HG03565 (cell line): ENCODE measurements around the gene FHIT.
"Not testable (repeated sequence)": the region's sequence is repeated elsewhere in the genome, so short reads cannot be mapped to it uniquely, and the experiment has no call there.

Source experiments
- ATAC-seq: cut with Tn5 transposase; IDR thresholded peaks from one replicate; pipeline ENCODE4 v1.9.1; 2021; ENCODE audit warnings: mild to moderate bottlenecking, moderate library complexity; ENCODE audit not compliant: unreplicated experiment

The FHIT gene

GRCh38 chr3:61227799-61228198 is 23.5 kb downstream of the FHIT start:
- ATAC-seq = no peak

DNA sequence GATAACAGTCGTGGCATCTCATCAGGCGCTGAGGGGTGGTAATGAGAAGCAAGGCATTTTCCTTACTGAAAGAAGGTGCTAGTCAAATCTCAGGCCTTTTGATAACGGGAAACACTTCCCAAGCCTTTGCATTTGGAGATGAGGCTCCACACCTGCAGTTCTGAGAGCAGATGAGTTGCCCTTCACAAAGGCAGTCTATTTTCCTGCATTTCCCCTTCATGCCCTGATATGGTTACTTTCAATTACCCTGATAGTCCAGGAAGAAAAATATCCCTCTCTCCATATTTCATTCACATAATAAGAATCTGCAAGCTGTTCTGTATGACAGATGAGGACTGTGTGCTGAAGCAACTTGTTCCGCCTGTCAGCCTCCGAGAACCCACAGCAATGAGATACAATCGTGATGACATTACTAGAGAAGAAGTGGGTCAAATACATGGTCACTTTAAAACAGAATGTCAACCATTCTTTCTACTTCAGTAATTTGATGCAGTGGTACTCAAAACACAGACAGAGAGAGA is 25.0 kb downstream of the FHIT start:
- no peak for ATAC-seq

GRCh38 chr3:61224823-61225222 is 26.4 kb downstream of the FHIT start:
- no peak for ATAC-seq

GRCh38 chr3:61223451-61223850 is 27.8 kb downstream of the FHIT start:
- no peak for ATAC-seq

DNA sequence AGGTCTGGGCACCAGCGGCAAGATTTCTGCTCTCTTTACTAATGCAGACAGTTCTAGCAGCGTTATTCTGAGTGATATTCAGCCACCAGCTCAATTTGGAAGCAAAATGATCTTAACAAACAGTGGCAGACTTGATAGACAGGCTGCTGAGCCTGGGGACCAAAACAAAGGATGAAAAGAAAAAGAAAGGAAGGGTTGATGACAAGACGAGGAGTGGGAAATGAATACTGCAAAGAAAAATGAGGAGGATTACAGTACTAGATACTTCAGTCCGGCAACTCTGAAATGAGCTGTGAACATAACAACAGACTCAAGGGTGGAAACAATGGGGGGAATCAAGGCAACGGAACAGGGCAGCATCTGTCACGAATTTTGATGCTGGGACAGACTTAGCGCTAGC is 28.8 kb downstream of the FHIT start:
- no peak for ATAC-seq

- ATAC-seq = no peak
Measured at GRCh38 chr3:61221759-61222362, 29.4 kb downstream of the FHIT start.

DNA sequence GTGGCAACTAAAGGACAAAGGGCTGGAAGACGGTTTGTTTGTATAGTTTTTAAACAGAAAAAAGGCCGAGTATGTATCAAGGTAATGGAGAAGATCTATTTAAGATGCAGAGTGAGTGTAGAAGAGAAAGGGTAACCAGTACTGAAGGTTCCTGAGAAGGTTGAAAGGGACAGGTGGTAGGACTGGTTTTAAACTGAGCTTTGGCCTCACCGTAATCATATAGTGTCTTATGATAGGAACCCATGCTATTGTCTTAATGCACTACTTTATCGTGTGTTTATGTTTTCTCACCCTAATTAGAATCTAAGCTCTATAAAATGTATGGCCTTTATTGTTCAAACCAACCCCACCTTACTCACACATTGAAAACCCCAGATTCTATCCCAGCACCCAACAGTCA is 32.7 kb downstream of the FHIT start:
- ATAC-seq = no peak

- ATAC-seq = not testable (repeated sequence)
Measured at GRCh38 chr3:61216171-61216570, 35.1 kb downstream of the FHIT start.

GRCh38 chr3:61202086-61202485 is 49.2 kb downstream of the FHIT start:
- ATAC-seq = no peak

GRCh38 chr3:61201071-61201470 is 50.2 kb downstream of the FHIT start:
- no peak for ATAC-seq

DNA sequence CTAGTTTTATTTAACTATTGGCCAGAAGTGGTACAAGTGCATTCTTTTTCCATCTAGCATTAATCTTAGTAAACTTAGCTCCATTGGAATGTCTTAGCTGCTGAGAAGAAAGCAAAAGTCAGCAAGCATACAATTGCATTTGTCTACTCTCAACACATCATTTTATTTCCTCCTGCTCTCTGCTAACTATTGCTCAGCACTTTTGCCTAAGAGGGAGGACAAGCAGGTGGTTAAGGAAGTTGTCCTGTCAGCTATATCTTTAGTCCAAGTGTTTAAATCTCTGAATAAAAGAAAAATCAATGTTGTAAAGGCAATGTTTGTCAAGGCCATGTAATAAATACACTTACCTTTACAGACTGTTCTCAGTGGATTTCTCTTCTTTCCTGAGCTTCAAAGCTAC is 51.0 kb downstream of the FHIT start:
- ATAC-seq = no peak

- ATAC-seq = no peak
Measured at GRCh38 chr3:61199843-61200242, 51.4 kb downstream of the FHIT start.

DNA sequence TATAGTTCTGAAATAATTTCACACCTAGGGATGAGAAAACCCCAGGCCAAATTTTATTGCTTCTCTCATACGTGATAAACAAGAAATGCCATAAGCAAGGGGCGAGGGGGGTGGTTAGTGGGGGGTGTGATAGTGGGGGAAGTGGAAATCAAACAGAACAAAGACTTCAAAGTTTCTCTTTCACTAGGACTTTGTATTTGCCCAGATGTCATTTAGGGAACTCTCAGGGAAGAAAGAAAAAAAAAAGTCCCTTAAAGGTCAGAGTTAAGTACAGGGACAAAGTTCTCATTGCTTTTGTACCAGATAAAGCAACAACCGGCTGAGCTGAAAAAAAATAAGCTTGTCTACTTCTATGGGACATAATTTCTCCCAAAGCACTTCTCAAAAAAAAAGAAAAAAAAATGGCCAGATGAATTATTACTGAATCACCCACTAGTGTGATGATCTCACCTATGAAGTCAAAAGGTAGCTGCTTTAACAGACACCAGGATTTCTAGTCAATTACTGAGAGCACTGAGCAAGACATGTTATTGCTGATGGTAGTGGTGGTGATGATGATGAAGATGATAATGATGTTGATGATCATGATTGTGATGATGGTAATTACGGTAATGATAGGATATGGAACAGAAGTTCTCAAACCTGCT is 56.2 kb downstream of the FHIT start:
- ATAC-seq = no peak

DNA sequence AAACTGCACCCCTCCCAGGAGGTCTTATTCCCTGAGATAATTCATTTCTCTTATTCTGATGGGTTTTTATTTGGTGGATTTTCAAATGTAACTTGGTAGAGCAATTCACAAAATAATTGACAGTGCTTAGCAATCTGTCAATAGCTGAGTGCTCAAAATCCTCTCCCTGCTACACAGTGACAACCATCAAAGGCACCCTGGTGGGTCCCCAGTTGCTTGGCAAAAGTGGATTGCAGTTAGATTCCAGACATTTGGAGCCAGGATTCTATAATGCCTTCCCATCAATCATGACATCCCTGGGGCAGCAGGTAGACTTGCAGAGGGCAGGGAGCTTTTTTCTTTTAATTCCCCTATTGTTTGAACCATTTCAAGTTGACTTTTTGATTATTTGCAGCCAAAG is 59.0 kb downstream of the FHIT start:
- no peak for ATAC-seq

DNA sequence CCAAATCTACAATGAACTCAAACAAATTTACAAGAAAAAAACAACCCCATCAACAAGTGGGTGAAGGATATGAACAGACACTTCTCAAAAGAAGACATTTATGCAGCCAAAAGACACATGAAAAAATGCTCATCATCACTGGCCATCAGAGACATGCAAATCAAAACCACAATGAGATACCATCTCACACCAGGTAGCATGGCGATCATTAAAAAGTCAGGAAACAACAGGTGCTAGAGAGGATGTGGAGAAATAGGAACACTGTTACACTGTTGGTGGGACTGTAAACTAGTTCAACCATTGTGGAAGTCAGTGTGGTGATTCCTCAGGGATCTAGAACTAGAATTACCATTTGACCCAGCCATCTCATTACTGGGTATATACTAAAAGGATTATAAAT is 61.0 kb downstream of the FHIT start:
- not testable (repeated sequence) for ATAC-seq

DNA sequence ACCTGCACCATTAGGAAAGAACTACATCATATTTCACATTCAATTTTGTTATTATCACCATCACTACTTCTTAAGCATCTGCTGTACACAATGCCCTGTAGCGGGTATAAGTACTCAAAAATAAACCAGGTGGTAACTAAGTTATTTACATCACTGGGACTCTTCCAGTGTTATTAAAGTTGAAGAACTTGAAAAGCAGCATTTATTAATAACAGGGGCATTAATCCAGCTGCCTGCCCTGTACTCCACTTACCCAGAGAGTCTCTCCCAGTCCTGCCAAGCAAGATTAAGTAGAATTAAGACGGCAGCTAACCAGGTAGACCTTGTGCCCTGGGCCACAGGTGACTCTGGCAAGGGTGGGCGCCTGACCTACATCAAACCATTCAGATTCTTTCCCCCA is 65.2 kb downstream of the FHIT start:
- no peak for ATAC-seq

DNA sequence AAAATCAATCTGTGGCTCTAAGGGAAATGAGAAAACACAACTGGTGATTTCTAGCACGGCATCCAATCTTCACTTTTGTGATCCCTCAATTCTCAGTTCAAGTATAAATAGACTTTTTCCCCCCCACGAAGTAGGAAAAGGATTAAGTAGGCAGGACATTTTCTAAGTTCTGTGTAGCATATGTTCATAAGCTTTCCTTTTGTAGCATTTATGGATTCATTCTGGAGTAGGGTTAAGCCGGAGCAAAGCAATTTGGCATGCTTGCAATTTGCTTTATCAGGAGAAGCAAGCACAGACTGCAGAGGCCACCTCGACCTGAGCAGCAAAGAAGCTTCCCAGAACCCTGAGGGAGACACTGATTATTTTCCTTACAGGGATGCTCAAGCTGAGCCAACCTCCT is 66.3 kb downstream of the FHIT start:
- no peak for ATAC-seq

DNA sequence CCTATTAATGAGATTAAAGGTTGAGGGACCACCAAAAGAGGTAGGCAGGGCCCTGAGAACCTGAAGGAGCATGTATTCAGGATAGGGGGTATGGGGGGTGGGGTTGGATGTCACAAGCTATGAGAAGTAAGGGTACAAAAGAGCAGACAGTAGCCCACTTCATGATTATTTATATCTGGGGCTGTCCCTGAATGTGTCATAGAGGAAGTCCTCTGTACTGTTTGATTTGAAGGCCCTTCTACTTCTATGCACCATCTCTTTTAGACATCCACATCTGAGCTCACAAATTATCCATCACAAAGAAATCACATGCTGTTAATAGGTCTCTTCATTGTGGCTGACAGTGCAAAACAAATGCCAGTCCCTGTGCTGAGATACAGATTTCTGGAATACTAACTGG is 68.6 kb downstream of the FHIT start:
- no peak for ATAC-seq

- ATAC-seq = peak; percentile 97
Measured at GRCh38 chr3:61181874-61182273, 69.4 kb downstream of the FHIT start.

- ATAC-seq = no peak
Measured at GRCh38 chr3:61180206-61180605, 71.0 kb downstream of the FHIT start.

- no peak for ATAC-seq
Measured at GRCh38 chr3:61178167-61178566, 73.1 kb downstream of the FHIT start.

- ATAC-seq = no peak
Measured at GRCh38 chr3:61177450-61177849, 73.8 kb downstream of the FHIT start.

DNA sequence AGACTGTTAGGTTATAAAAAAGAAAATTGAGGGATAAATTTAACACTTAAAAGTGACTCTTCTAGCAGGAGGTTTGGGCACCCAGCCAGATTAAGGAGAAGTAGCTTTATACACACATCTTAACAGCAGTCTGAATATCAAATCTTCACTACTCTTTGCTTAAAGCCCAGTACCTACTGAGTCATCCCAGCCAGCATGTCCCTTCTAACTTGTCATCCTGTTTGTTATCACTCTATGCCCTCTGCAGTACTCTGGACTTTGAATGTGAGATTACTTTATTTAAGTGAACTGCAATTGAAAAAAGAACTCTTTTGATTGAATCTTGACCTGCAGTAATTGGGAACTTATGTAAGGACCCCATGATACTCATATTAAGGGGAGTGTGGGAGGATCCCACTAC is 77.6 kb downstream of the FHIT start:
- ATAC-seq = no peak
